Activated naive CD4-positive, alpha-beta T cell treated with anti-CD3 and anti-CD28 coated beads for 36 hours (primary cell): ENCODE results near the gene DMXL1. TPM values are rescaled to one million over a fixed set of nuclear protein-coding genes. Genes with fewer than 3 reads are reported as not detected.
"Not testable (repeated sequence)": the region's sequence is repeated elsewhere in the genome, so short reads cannot be mapped to it uniquely, and the experiment has no call there.

Experiments
- CTCF ChIA-PET: fragments of 350-600 bp; sonication (Branson Sonifier 250); formaldehyde crosslinking; loops from one replicate; lab custom pipeline; 2021; ENCODE audit warnings: antibody characterized with exemption; lab: Charles Lee
- DNase-seq: peaks from one replicate; pipeline ENCODE4 v3.0.0-alpha.2; 2020
- H3K27ac Mint-ChIP-seq: one replicate; pipeline ENCODE4 v1.8.0; 2021; ENCODE audit warnings: mild to moderate bottlenecking, mixed read lengths
- H3K27me3 Mint-ChIP-seq: one replicate; pipeline ENCODE4 v1.8.0; 2021; ENCODE audit warnings: low read depth, mixed read lengths
- H3K36me3 Mint-ChIP-seq: one replicate; pipeline ENCODE4 v1.8.0; 2021; ENCODE audit warnings: low read depth, mixed read lengths
- H3K4me1 Mint-ChIP-seq: one replicate; pipeline ENCODE4 v1.8.0; 2021; ENCODE audit warnings: low read depth, mixed read lengths
- H3K4me3 Mint-ChIP-seq: one replicate; pipeline ENCODE4 v1.8.0; 2021; ENCODE audit warnings: mild to moderate bottlenecking, moderate library complexity, mixed read lengths
- H3K9me3 Mint-ChIP-seq: one replicate; pipeline ENCODE4 v1.8.0; 2021; ENCODE audit warnings: mixed read lengths
- intact Hi-C: fragments of 100-400 bp; cut with micrococcal nuclease; formaldehyde crosslinking; loops from one replicate; pipeline ENCODE4 v1.15.1; 2023
- total RNA-seq, 2 experiments: library from RNA; stranded (reverse); gene quantifications; one replicate each; pipeline ENCODE4 v1.2.3, GENCODE V29; 2021

Gene DMXL1
- total RNA-seq, 2 experiments from 2014 or later, result 16.4 to 18.0 TPM

- intact Hi-C loops, result no loop called here
- CTCF ChIA-PET, result interaction anchor here (0.6 kb wide), 1 partner anchor 64 kb away, joined by 7 read pairs; no protein-coding TSS in a partner anchor
- no peak for DNase-seq
- Mint-ChIP-seq H3K36me3 (peaks cover 38% of the 10 kb centered on the region), H3K4me3 (no peak overlapping the region), H3K4me1 (no peaks in the 10 kb centered on the region), H3K27ac (no peak overlapping the region), H3K9me3 (peaks cover 9% of the 10 kb centered on the region), H3K27me3 (no peaks in the 10 kb centered on the region)
Observed at GRCh38 chr5:119158144-119158543, 87.3 kb downstream of the DMXL1 start.

GRCh38 chr5:119161430-119161829 lies 90.5 kb downstream of the DMXL1 start:
- DNase-seq, result no peak
- intact Hi-C loops, result no loop called here
- H3K4me1 Mint-ChIP-seq, result no peaks in the 10 kb centered on the region
- H3K27ac Mint-ChIP-seq, result no peak overlapping the region
- H3K4me3 Mint-ChIP-seq, result no peak overlapping the region
- H3K9me3 Mint-ChIP-seq, result peaks cover 9% of the 10 kb centered on the region
- CTCF ChIA-PET, result no interaction called here
- peaks cover 29% of the 10 kb centered on the region for H3K36me3 Mint-ChIP-seq
- no peaks in the 10 kb centered on the region for H3K27me3 Mint-ChIP-seq

DNA sequence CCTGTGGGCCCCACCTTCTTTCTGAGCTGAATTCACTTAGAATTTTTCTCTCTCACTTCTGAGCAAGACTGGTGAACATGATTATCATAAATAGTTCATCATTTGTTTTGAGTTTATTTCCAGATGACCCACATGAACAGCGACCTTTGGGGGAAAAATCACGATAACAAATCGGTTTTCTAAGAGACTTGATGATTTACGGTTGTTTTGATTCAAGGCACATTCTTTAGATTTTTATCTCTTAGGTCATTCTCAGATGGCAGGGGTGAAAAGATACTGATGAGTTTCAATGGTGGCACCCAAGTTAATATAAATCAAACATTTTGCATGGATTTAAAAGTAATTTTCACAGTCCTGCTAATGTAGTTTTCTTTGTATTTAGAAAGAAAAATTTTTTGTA lies 95.1 kb downstream of the DMXL1 start:
- Mint-ChIP-seq H3K9me3 (no peaks in the 10 kb centered on the region), H3K4me3 (no peak overlapping the region), H3K27ac (no peak overlapping the region), H3K27me3 (no peaks in the 10 kb centered on the region), H3K4me1 (peaks cover 3% of the 10 kb centered on the region), H3K36me3 (peaks cover 13% of the 10 kb centered on the region)
- CTCF ChIA-PET, result no interaction called here
- no peak for DNase-seq
- intact Hi-C loops, result no loop called here

- no peaks in the 10 kb centered on the region for H3K27me3 Mint-ChIP-seq
- H3K9me3 Mint-ChIP-seq, result no peaks in the 10 kb centered on the region
- no peak overlapping the region for H3K27ac Mint-ChIP-seq
- CTCF ChIA-PET, result interaction anchor here (0.6 to 1.3 kb wide), 2 partner anchors 145 to 181 kb away, joined by 3 to 6 read pairs; no protein-coding TSS in a partner anchor
- no peak for DNase-seq
- no peak overlapping the region for H3K4me3 Mint-ChIP-seq
- peaks cover 3% of the 10 kb centered on the region for H3K4me1 Mint-ChIP-seq
- peaks cover 13% of the 10 kb centered on the region for H3K36me3 Mint-ChIP-seq
- intact Hi-C loops, result no loop called here
Observed at GRCh38 chr5:119168401-119168800, 97.5 kb downstream of the DMXL1 start.

DNA sequence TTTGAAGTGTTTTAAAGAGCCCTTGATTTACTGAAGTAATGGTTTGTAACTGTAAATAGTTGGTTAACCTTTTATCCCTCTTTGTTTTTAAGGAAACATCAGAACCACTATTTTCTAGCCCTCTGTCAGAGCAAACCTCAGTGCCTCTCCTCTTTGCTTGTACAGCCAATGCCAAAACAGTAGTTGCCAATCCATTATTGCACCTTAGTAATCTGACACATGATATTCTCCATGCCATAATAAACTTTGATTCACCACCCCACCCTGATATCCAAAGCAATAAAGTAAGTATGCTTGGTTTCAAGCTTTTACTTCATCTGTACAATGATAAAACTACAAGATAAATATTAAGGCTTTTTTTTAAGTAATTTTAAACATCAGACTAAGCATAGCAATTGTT lies 100.8 kb downstream of the DMXL1 start:
- Mint-ChIP-seq H3K4me1 (peaks cover 3% of the 10 kb centered on the region), H3K4me3 (no peak overlapping the region), H3K36me3 (peaks cover 7% of the 10 kb centered on the region), H3K27ac (no peak overlapping the region), H3K27me3 (no peaks in the 10 kb centered on the region), H3K9me3 (no peaks in the 10 kb centered on the region)
- CTCF ChIA-PET, result no interaction called here
- intact Hi-C loops, result no loop called here
- DNase-seq, result no peak

DNA sequence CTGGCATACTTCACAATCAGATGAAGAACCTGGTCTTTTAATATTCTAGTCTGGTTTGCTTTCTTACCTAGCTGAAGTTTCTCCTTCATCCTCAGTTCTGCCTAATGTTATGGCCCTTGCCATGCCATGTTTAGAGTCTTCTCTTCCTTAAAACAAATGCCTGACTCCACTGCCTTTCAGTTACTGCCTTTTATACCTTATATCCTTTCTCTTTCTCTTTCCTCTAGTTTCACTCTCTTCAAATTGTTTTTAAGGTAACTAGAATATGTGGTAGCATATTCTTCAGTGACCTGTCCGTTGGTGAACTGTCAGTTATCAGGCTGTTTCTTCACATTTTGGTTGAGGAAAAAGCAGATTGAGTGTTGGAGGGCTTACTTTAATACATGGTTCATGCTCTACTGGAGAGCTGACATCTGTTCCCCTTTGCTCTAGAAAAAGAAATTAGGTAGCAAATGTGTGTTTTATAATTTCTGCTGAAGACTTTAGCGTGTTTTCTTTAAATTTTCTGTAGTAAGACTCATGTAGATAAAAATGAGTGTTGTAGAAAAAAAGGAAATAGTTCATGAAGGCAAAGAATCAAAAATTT lies 103.8 kb downstream of the DMXL1 start:
- Mint-ChIP-seq H3K4me1 (no peaks in the 10 kb centered on the region), H3K27me3 (no peaks in the 10 kb centered on the region), H3K27ac (no peak overlapping the region), H3K4me3 (no peak overlapping the region), H3K36me3 (peaks cover 3% of the 10 kb centered on the region), H3K9me3 (no peaks in the 10 kb centered on the region)
- intact Hi-C loops, result no loop called here
- DNase-seq, result no peak
- CTCF ChIA-PET, result interaction anchor here (1.3 kb wide), 1 partner anchor 187 kb away, joined by 5 read pairs; the partner anchor contains the start of gene DTWD2

DNA sequence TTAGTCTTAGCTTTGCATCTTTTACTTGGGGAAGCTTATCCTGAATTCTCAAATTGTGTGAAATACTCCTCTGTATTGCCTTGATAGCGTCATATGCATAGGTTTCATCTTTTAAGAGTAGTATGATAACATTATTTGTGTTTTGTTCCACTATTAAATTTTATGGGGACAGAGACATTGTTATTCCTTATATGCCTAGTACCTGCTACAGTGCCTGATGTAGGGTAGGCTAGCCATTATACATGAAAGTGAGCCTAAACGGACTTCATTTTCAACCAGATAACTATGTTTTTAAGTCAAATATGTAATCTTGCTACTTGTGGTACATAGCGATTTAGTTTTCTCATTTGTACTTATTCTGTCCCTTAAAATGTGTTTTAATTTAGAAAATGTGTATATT lies 105.9 kb downstream of the DMXL1 start:
- no peak for DNase-seq
- H3K36me3 Mint-ChIP-seq, result peaks cover 2% of the 10 kb centered on the region
- intact Hi-C loops, result no loop called here
- no peak overlapping the region for H3K4me3 Mint-ChIP-seq
- no peaks in the 10 kb centered on the region for H3K27me3 Mint-ChIP-seq
- no peak overlapping the region for H3K27ac Mint-ChIP-seq
- H3K4me1 Mint-ChIP-seq, result peaks cover 6% of the 10 kb centered on the region
- CTCF ChIA-PET, result no interaction called here
- no peaks in the 10 kb centered on the region for H3K9me3 Mint-ChIP-seq

- no peaks in the 10 kb centered on the region for H3K27me3 Mint-ChIP-seq
- H3K27ac Mint-ChIP-seq, result no peak overlapping the region
- no peak for DNase-seq
- peaks cover 6% of the 10 kb centered on the region for H3K4me1 Mint-ChIP-seq
- CTCF ChIA-PET, result no interaction called here
- H3K9me3 Mint-ChIP-seq, result no peaks in the 10 kb centered on the region
- intact Hi-C loops, result no loop called here
- no peak overlapping the region for H3K4me3 Mint-ChIP-seq
- H3K36me3 Mint-ChIP-seq, result peaks cover 2% of the 10 kb centered on the region
Observed at GRCh38 chr5:119177226-119177625, 106.3 kb downstream of the DMXL1 start.

DNA sequence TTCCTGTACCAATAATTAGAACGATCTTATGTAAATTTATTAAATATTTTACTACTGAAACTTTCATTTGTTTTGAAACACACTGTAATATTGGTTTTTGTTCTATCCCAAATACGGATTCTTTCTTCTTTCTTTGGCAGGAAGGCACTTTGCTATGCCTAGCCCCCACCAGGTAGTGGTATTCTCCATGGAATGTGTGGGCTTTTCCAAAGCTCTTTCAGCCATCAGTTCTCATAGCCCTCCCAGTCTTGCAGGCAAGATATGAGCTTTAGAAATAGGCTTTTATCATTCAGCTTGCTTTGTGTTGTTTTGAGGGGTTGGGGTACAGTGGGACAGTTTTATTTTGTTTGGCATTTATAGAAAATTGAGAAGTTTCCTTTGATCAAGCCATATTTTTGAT lies 107.5 kb downstream of the DMXL1 start:
- no peaks in the 10 kb centered on the region for H3K9me3 Mint-ChIP-seq
- CTCF ChIA-PET, result no interaction called here
- H3K27me3 Mint-ChIP-seq, result no peaks in the 10 kb centered on the region
- intact Hi-C loops, result no loop called here
- no peak for DNase-seq
- H3K36me3 Mint-ChIP-seq, result peaks cover 2% of the 10 kb centered on the region
- peaks cover 6% of the 10 kb centered on the region for H3K4me1 Mint-ChIP-seq
- H3K27ac Mint-ChIP-seq, result no peak overlapping the region
- no peak overlapping the region for H3K4me3 Mint-ChIP-seq

DNA sequence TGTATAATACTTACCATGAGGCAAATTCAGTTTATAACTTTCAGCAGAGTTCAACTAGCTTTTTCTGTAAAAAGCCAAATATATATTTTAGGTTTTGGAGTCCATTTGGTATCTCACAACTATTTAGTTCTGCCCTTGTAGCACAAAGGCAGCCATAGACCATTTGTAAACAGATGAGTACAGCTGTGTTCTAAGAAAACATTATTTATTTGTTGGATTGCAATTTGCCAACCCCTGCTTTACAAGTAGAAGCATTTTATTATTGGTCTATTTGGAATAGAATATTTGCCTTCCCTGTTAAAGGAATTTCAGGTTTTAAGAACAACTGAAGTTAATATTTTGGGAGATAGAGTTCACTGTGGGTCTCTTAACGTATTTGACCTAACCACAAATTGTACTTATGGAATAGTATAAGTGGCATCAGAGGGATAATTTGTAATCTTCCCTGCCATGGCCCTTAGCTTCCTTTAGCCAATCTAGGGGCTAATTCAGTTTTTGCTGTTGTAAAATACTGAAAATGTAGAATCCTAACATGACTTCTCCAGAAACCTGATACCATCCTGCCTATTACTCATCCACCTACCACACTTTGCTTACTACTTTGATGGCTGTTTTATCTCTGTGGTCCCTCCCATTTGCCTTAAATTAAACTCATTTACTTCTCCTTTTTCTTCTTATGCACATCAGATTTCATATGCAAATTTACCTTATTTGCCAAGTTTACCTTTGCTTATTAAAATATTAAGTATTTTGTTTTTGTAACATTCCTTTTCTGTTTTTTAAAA lies 109.2 kb downstream of the DMXL1 start:
- Mint-ChIP-seq H3K36me3 (peaks cover 2% of the 10 kb centered on the region), H3K9me3 (no peaks in the 10 kb centered on the region), H3K27me3 (no peaks in the 10 kb centered on the region), H3K27ac (no peak overlapping the region), H3K4me1 (peaks cover 6% of the 10 kb centered on the region), H3K4me3 (no peak overlapping the region)
- intact Hi-C loops, result no loop called here
- DNase-seq, result no peak
- CTCF ChIA-PET, result interaction anchor here (0.9 to 1.5 kb wide), 4 partner anchors 71 to 255 kb away, joined by 3 to 4 read pairs (median 4); no protein-coding TSS in a partner anchor

GRCh38 chr5:119185512-119185911 lies 114.6 kb downstream of the DMXL1 start:
- H3K9me3 Mint-ChIP-seq, H3K27ac Mint-ChIP-seq, H3K27me3 Mint-ChIP-seq, H3K4me3 Mint-ChIP-seq, DNase-seq, intact Hi-C loops, H3K36me3 Mint-ChIP-seq: not testable (repeated sequence)
- CTCF ChIA-PET, result interaction anchor here (0.8 kb wide), 1 partner anchor 249 kb away, joined by 4 read pairs; no protein-coding TSS in a partner anchor
- H3K4me1 Mint-ChIP-seq, result peaks cover 12% of the 10 kb centered on the region

- no peak overlapping the region for H3K4me3 Mint-ChIP-seq
- peaks cover 11% of the 10 kb centered on the region for H3K4me1 Mint-ChIP-seq
- DNase-seq, result no peak
- H3K36me3 Mint-ChIP-seq, result peaks cover 2% of the 10 kb centered on the region
- no peak overlapping the region for H3K27ac Mint-ChIP-seq
- intact Hi-C loops, result no loop called here
- H3K27me3 Mint-ChIP-seq, result no peaks in the 10 kb centered on the region
- CTCF ChIA-PET, result no interaction called here
- H3K9me3 Mint-ChIP-seq, result no peaks in the 10 kb centered on the region
Observed at GRCh38 chr5:119187776-119188529, 117.1 kb downstream of the DMXL1 start.
